EL (cell line): ENCODE data around the gene NFKB1.

Source experiments
- DNase-seq: peaks from one replicate; pipeline ENCODE4 v3.0.0-alpha.2; 2016

Gene NFKB1

GRCh38 chr4:102632241-102633065 is 131.3 kb downstream of the NFKB1 start:
- DNase-seq = no peak

- no peak for DNase-seq
Measured at GRCh38 chr4:102633100-102633499, 131.9 kb downstream of the NFKB1 start.

- no peak for DNase-seq
Measured at GRCh38 chr4:102637391-102637790, 136.2 kb downstream of the NFKB1 start.

- DNase-seq = peak; percentile 4
Measured at GRCh38 chr4:102638621-102639020, 137.5 kb downstream of the NFKB1 start.

GRCh38 chr4:102639598-102639997 is 138.4 kb downstream of the NFKB1 start:
- DNase-seq = no peak

GRCh38 chr4:102640669-102641068 is 139.5 kb downstream of the NFKB1 start:
- DNase-seq = peak; percentile 72

GRCh38 chr4:102641793-102642192 is 140.6 kb downstream of the NFKB1 start:
- no peak for DNase-seq

- DNase-seq = peak; percentile 52
Measured at GRCh38 chr4:102642631-102643298, 141.6 kb downstream of the NFKB1 start.

GRCh38 chr4:102647117-102647516 is 146.0 kb downstream of the NFKB1 start:
- DNase-seq = no peak

- no peak for DNase-seq
Measured at GRCh38 chr4:102657206-102657605, 156.0 kb downstream of the NFKB1 start.

- DNase-seq = peak; percentile 75
Measured at GRCh38 chr4:102663073-102663472, 161.9 kb downstream of the NFKB1 start.

- no peak for DNase-seq
Measured at GRCh38 chr4:102665527-102665926, 164.4 kb downstream of the NFKB1 start.
